Spleen (tissue), 7 donors: ENCODE data around the gene NAPSA.

Experiments used
- POLR2A ChIP-seq, 3 donors: fragments of 450-650 bp; IDR thresholded peaks; one replicate each; pipeline ENCODE4 v1.5.1; 2017; ENCODE audit warnings: antibody characterized with exemption in 3 of 3, mild to moderate bottlenecking in 1 of 3
- POLR2AphosphoS5 ChIP-seq, 3 donors: sonication (generic); formaldehyde crosslinking; IDR thresholded peaks; one replicate each; pipeline ENCODE4 v1.5.1; 2017; ENCODE audit warnings: antibody characterized with exemption in 3 of 3
- TF ChIP-seq, protein P1 (sequence below), 11 experiments: fragments of 200-600 bp in 7 of 11; fragments of 450-650 bp in 4 of 11; sonication (generic) in 4 of 11; IDR thresholded peaks in 8 of 11; conservative IDR thresholded peaks in 3 of 11; 1 replicate in 7 of 11; 2 replicates in 4 of 11; pipeline versions ENCODE4 v1.4.0 to v1.8.0; 2016 to 2021; ENCODE audit warnings: antibody characterized with exemption in 11 of 11, inconsistent platforms in 4 of 11, mild to moderate bottlenecking in 1 of 11
- donor health status: DM: no; HTN: no; CAD: no; lungs with moderate emphysema.
- donor health status: DM: no; HTN: no; CAD: no.
- donor health status: DM: no; HTN: no; CAD: no.

DNA sequence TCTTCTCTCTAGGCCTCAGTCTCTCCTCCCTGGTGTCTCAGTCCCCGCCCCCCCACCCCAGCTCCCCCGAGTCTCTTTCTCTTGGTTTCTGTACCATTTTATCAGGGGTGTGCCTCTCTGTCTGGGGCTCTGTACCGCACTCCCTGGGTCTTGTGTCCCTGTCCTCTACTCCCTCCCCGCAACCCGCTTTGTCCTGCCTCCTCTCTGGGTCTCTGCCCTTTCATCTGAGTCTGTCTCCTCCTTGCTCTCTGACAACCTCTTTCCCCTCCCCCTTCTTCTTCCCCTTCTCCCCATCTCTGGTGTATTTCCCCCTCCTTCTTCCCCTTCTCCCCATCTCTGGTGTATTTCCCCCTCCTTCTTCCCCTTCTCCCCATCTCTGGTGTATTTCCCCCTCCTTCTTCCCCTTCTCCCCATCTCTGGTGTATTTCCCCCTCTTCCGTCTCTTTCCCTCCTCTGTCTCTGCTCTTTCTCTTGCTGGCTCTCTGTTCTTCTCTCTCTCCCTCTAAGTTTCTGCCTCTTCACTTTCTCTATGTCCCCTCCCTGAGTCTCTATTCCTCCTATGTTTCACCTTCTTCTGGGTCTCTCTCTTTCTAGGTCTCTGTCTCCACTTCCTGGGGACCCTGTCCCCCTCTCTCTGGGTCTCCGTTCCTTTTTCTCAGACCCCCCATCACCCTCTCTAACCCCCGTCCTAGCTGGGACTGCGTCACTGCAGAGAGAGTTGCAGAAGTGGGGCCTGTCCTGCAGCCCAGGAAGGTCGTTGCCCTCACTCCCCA is 34.0 kb downstream of the NAPSA start:
- TF ChIP-seq POLR2A (IDR thresholded peaks at IDR 0.05) (no peak), POLR2AphosphoS5 (IDR thresholded peaks at IDR 0.05) (no peak)
- TF ChIP-seq, protein P1, sequence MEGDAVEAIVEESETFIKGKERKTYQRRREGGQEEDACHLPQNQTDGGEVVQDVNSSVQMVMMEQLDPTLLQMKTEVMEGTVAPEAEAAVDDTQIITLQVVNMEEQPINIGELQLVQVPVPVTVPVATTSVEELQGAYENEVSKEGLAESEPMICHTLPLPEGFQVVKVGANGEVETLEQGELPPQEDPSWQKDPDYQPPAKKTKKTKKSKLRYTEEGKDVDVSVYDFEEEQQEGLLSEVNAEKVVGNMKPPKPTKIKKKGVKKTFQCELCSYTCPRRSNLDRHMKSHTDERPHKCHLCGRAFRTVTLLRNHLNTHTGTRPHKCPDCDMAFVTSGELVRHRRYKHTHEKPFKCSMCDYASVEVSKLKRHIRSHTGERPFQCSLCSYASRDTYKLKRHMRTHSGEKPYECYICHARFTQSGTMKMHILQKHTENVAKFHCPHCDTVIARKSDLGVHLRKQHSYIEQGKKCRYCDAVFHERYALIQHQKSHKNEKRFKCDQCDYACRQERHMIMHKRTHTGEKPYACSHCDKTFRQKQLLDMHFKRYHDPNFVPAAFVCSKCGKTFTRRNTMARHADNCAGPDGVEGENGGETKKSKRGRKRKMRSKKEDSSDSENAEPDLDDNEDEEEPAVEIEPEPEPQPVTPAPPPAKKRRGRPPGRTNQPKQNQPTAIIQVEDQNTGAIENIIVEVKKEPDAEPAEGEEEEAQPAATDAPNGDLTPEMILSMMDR (IDR thresholded peaks at IDR 0.05 in 8 of 11, conservative IDR thresholded peaks at IDR 0.05 in 3 of 11) = no peak
